Uterine smooth muscle cell (primary cell): Measurements from ENCODE around the gene GRPEL1. TPM values are rescaled to one million over a fixed set of nuclear protein-coding genes. Genes with fewer than 3 reads are reported as not detected.

Experiments used
- total RNA-seq: library from RNA; depleted of rRNA; stranded (reverse); fragments of >200 nt; gene quantifications from 2 replicates; pipeline ENCODE4 v1.2.3, GENCODE V29; 2014

GRPEL1 gene
- 30.0 and 36.7 TPM in 2 replicates for total RNA-seq

GRCh38 chr4:7067452-7068278 is at the start of gene GRPEL1:
GRPEL1 (minus strand) TSS chr4:7068064; CDS start chr4:7068032, 32 bp downstream.

GRCh38 chr4:7043284-7044136 is 24.4 kb downstream of the GRPEL1 start, which contains the start of gene TADA2B:
TADA2B (plus strand) TSS chr4:7043372; CDS start chr4:7043580, 208 bp downstream.

Other genes with a start within 250 kb of the GRPEL1 start
- gene TBC1D14, start 158.2 kb downstream of the GRPEL1 start, total RNA-seq = 45.3 and 57.4 TPM in 2 replicates
- 11.0 and 13.7 TPM in 2 replicates for gene TADA2B, start 24.7 kb downstream of the GRPEL1 start, total RNA-seq
- 0.44 and 1.5 TPM in 2 replicates for gene SORCS2, start 124.5 kb upstream of the GRPEL1 start, total RNA-seq